ENCODE data around the gene OTX2.

The OTX2 gene

DNA sequence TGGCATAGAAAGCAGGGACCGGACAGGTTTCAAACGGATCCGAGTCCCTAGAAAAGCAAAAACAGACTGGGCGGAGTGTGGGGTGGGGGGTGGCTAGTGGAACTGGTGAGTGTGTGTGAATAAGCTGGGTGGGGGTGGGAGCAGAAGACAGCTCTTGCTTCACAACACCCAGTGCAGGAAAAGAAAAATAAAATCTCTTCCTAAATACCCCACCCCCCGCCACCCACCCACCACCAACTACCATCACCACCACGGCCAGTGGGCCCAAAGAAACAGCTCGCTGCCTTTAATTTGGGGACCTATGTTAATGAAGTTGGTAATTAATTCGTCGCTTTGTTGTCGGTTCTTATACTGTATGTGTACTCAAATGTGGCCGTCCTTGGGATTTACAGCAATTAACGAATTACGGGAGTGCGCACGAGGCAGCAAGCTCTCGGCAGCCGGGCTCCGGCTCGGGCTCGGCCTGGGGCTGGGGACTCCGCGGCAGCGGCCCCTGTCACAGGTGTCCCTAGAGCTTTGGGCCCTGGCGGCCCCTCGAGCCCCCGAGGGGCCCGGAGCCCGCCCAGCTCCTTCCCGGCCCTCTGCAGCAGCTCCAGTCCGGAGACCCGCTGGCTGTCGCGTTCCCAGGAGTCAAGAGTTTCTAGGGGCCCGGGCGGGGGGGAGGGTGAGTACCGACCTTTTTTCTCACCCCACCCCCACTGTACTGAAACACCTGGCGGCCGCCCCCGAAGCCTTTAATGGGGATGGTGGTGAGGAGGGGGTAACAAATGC is 1.5 kb upstream of the OTX2 start:
- no peak for DNase-seq

DNA sequence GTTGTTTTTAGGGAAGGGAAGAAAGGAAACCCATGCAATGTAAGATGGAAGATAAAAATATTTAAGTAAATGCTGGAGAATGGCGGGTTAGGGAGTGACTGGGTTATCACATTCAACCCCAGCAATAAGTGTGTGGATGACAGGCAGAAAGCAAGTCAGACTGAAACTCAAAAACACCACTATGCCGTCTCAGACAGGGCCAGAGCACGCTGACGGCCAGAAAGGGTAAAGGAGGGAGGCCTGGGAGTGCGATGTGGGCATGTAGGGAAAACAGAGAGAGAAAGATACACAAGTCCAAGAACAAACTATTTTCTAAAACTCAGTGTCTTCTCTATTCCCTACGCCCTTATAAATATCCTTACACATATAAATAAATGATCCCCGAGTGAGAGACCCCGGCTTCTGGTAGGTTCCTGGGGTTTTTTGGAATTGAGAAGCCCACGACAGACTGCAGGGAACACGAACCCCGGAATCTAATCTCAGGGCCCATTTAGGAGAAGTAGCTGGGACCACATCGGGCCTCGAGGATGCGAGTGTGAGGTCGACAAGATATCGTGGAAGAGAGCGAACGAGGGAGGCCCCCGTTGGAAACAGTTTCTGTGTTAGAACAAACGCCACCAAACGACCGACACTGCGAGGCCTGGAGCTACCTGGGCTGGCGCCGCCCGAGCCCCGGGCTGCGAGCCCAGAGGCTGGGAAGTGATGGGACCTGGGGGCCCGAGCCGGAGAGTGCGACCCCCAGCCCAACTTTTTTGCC is 735 bp upstream of the OTX2 start:
- no peak for DNase-seq

DNA sequence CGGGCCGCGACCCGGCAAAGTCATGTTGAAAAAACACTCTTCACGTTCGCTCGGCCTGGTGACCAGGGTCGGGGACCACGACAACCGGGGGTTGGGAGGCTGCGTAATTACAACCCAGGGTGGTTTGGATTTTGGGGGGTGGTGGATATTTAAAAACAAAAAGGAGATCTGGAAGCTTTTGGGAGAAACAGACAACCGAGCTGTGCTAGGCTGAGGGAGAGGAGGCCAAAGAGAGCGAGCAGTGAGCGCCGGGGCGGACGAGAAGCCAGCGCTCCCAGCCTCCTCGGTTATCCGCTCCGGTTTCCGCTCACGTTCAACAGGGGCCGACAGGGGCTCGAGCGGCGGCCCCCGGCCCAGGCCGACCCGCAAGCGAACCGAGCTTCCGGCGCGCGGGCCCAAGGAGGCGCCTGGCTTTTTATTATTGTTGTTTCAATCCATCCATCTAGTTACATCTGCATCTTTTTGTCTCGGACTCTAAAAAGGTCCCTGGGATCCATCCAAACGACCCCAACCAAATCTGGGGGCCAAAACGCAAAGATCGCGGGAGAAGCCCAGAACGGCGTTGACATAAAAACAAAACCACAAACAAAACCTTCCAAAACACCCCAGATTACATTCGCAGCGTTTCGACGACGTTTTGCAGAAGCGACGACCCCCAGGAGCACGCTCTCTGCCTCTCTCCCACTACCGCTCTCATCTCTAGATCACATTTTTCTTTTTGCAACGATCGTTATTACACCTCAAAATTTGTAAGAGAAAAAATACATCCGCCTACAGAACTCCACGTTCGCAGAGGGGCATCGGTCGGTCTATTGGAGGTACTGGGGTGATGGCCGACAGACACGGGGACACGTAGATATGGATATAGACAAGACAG is 771 bp downstream of the OTX2 start:
- no peak for DNase-seq

DNA sequence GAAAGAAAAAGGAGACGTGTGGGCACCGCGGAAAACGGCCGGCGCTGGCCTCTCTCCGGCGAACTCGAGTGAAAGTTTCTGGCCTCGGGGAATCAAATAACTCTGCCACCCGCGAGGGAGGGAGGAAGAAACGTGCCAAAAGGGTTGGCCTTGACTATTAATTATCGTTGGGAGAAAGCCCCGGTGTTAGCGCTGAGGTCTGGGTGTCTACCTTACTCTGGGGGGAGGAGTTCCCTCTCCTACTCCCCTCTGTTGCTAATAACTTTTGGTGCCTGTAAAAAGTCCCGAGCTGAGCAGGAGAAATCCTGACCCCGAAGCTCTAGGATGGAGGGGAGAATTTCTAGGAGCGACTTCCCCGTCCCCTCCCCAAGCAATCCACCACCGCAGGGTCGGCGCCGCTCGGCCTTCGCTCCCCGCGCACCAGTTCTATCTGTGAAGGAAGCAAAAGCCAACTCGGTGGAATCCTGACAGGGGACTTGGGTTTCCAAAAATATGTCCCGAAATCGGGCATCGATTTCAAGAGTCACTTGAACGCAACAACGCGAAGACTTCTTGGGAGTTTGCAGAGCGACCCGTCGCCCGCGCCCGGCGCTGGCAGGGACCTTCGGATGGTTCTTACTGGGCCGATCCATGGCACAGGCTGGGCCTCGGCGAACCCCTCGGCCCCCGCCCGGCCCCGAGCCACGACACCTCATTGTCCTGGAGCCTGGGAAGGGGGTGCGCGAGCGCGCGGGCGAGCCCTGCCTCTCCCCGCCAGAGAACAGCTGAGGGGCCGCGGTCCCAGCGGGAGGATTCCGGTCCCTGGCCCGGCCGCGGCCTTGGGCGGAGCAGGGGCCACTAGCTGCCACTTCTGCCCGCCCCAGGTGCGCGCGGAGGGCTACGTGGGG is 1.7 kb downstream of the OTX2 start:
- DNase-seq, result no peak

DNA sequence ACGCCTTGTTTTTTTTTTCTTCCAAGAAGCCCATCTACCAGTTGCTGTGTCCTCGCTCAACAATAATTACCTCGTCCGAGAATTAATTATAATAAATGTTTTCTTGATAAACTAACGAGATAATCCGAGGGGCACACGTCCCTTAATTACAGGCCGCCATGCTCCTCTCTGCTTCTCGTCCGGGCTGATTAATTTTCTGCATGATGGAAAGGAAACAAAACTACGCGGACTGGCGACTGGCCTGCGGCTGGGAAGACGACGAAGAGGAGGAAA is 2.2 kb downstream of the OTX2 start:
- no peak for DNase-seq

DNA sequence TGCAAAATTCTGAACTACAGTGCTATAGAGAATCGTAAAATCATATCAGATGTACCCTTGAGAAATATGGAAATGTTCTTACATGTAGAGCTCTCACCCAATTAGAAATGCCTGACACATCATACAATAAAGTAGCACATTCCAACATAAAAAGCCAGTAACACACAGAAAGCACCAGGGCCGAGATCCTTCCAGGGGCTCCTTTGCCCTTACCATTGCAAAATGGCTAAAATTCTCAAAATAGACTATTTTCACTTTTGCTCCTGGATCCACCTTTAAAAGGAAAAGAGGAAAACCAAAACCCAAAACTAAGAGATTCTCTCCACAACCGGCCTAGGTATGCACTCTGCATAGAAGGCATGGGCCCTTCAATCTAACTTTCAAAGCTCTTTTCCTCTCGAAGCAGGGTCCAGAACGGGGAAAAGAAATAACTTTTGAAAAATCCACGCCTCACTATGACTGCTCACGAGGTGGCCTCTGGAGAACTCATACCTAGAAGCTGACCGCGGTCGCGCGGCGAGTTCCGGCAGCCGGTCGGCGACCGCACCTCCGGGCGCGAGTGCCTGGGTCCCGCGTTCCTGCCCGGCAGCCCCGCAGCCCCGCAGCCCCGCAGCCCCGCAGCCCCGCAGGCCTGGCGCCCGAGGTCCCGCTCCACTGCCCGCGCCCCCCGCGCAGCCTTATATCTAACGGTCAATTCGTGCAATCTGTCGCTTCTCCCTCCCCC is 2.7 kb downstream of the OTX2 start:
- no peak for DNase-seq

DNA sequence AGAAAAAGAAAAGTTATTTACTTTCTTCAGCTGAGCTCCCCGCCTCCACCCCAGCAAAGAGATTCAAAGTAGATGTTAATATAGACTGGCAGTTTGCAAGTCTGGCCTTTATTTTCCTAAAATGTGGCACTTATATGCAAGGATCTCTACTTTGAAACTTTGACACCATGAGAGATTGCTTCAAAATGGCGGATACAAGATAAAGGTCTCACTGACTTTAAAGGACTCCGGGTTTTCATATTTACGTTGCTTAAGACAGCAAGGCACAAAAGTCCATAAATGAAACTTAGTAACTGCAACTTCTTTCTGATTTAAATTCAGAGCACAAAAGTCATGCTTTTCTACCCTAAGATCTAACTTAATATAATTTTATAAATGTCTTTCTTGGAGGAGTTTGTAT is 3.5 kb downstream of the OTX2 start:
- no peak for DNase-seq

DNA sequence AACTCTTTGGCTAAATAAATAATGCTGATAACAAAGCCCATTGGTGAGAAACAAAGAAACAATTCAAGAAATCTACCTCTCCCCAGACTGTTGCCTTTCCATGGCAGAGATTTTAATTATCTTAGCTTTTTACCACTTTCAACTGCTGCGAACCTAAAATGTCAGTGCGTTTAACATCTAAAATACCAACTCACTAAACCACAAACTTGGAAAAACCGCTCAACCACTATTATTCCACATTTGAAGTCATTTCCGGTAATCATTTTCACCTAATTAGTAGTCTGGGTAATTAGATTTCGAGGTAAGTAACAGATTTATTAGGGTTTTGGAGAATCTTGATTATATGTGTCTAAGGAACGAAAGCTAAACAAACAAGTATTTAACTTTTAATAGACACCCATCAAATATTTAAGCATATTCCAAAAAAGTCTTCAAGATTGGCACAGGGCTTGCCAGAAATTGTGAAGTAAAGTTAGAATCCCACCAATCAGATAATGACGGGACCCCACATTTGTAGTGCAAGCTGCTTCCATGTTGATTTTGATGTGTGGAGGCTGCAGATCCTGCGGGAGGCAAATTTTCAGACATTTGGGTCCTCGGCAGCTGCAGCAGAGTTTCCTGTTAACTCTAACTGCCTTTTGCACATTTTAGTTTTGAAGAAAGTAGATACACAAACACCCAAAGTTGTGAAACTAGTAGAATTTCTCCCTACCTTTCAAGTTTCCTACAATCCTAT is 4.1 kb downstream of the OTX2 start:
- no peak for DNase-seq

DNA sequence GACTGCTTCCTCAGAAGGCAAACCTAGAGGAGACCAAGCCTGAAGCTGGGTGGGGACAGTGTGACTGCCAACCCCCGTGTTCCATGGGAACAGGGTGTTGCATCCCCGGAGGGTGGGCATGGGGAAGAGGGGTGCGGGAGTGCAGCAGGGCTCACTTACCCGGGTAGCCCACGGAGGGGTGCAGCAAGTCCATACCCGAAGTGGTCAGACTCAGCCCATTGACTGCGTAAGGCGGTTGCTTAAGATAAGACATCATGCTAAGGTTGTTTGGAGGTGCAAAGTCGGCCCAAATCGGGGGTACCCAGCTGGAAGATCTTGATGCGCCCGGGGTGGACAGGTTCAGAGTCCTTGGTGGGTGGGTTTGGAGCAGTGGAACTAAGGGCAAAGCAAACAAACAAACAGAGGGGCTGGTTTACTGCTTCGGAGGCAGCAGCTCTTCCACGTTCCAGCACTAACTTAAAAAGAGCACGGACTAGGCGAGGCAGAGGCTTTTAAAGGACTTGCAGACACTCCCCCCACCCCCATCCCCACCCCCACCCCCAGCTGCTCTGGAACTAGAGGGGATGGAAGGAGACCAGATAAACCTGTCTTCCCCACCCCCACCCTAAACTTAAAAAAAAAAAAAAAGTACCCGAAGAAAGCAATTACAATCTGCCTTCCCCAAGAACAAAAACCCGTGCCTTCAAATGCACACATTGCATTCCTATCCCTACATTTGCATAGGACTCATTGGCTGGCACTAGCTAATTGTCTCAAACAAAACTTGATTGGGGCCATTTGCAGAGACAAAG is 4.9 kb downstream of the OTX2 start:
- no peak for DNase-seq

DNA sequence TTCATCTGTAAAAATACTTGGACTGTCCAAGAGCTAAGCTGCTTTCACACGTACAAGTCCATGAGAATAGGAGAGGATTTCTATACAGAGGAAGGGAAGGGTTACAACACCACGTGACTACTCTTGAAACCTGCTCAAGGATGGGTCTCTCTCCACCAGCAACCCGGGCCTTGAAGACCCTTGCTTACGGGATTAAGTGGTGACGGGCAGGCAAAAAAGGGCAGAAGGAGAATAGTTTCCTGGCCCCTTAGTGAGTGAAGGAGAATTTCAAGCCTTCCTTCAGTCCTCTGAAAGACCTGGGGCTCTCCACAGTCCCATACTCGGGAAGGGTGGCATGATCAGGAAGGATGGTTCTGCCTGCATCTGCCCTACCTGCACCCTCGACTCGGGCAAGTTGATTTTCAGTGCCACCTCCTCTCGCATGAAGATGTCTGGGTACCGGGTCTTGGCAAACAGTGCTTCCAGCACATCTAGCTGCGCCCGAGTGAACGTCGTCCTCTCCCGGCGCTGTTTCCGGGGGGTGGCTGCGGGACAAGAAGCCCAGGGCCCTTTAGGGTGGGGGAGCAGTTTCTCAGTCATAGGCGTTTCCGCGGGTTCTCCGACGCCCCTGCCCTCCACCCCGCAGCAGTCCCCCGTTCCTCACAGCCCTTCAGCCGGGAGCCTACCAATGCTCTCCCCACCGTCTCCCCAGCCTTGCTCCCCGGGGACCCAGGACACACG is 6.3 kb downstream of the OTX2 start:
- DNase-seq, result no peak

DNA sequence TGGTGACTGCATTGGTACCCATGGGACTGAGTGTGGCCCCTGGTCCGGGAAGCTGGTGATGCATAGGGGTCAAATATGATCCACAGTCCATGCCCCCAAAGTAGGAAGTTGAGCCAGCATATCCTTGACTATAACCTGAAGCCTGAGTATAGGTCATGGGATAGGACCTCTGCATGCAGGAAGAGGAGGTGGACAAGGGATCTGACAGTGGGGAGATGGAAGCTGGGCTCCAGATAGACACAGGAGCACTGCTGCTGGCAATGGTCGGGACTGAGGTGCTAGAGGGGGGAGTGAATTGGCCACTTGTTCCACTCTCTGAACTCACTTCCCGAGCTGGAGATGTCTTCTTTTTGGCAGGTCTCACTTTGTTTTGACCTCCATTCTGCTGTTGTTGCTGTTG is 8.4 kb downstream of the OTX2 start:
- no peak for DNase-seq

DNA sequence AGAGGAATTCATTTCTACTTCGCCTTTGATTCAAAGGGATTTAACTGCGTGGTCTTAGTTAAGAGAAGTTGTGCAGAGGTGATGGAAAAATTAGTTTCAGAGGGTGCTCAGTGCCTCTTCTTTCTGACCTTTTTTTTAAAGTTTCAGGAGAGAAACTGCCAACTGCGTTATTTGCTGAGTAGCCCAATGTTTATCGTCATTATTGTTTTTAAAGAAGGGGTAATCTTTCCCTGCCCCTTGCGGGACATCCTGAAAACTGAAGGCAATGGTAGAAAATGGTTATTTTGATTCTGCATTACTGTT is 11.0 kb downstream of the OTX2 start:
- no peak for DNase-seq

DNA sequence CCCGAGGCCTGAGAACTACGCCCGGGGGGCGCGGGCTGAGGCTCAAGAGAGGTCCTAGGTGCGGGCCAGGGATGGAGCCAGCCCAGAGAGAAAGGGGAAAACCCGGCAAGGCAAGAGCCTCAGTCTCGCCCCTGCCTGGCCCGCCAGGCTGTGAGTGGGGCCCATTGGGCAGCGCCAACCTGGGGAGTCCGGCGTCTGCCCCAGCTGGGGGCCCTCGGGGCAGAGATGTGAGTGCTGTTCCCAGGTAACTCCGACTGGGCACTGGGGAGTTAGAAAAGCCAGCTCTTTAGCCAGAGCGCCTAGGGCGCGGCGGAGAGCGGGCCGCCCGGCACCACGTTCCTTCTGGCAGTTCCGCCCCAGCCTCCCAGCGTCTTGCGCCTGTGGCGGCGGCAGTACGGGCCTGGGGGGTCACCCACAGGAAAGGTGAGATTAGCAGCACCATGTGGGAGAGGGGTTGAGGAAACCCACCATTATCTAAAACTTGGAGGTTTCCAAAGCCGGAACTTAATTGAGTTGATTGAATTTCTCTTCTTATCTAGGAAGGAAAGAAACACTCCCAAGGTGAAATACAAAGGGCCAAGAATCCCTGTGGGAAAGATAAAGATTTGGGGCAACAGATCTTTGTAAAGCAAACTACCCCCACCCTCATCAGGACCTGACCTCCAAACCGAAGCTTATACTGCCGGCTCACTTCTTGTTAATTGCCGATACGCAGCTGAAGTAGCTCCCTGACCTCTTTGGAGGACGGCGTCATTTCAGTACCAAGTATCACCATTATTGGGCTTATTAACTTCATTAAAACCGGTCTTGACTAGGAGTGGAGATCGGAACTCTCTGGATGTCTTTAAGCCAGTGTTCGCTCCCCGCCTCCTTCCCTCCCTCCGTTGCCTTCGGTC is 11.6 kb downstream of the OTX2 start:
- DNase-seq, result no peak

DNA sequence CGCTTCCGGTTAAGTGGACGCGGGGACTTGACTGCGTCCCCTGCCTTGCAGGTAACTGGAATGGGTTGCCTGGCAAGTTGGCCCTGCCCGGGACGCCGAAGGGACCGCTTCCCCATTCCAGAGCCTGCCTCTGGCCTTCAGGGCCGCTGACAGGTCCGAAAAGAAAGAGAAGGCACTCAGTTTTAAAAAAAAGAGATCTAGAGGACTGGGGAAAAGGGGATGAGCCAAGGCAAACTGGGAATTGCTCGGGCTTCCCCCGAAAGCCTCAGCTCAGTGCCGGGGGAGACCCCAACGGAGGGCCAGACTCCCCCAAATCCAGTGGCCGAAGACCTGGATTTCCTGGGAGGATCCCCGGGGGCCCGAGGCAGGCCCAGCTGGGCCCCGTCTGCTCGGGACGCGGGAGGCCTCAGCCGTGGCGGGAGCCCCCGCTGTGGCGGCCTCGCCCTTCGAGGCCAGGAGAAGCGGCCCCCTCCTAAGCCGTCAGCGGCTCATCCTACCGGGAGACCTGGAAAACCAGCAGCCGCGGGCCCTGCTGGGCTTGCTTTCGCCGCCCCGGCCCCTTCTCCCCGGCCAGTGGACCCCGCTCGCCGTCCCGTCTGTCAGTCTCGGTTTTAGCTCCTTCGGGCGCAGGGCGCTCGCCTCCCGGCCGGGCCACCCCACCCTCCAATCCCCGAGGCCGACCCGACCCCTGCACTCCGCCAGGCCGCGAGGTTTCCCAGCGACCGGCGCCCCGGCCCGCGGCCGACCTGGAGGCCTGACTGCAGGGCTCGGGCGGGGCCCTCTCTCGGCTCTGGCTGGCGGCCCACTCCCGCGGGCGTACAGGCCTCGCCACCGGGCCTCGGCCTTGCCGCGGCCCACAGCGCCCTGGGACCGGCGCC is 12.5 kb downstream of the OTX2 start:
- no peak for DNase-seq

DNA sequence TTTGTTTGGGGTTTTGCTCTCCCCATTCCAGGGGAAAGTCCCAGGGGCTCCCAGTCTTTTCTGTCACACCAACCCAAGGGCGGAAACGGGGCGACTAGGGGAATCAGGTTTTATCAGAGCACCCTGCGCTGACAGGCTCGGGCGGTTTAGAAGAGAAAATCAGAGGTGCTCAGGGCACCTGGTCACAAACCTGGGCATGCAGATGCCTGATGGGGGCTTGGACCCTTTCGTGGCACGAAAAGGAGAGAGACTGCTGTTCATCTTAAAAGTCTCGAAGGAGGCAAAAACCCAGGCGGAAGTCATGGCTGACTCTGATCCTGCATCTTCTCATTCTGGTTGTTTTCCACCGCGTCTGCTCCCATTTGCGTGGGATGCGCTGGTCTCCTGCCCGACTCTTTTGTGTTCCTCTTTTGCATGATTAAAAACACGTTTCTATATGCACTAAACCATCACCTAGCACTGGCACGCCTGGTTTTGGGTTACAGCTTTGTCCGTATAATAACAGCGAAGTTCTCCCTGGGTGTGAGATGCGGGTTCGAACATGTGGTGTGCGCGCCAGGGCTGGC is 13.2 kb downstream of the OTX2 start:
- no peak for DNase-seq

DNA sequence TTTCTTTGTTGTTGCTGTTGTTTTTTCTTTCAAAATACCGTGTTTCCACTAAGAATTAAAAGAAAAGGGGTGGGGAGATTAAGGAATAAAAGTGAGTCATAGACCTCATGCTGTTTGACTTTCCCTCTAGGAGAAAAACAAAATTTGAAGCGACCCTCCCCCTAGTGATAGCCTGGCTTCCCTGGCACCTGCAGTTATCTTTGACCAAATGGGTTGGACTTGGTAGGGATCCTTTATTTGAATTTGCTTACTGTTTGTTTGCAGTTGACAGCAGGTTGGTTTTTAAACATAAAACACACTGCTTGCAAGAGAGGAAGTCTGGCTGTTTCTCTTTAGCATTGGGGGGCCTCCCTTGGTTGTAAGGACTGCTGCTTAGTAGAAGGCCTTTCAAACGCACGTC is 14.0 kb downstream of the OTX2 start:
- no peak for DNase-seq

DNA sequence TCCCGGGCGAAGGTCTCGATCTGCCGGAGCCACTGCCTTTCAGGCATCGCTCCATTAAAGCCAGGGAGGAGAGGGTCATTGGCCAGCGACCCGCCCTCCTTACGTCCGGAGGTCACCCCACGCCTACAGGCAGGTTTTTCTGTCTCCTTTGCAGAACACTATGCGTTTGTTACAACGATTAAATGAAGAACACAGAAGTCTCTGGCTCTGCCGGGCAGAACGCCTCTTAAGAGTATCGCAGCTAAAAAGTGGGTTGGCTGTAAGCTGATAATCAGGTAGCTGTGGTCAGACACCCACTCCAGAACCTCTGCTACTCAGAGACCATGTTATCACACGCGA is 15.0 kb downstream of the OTX2 start:
- DNase-seq, result no peak
